H1 (cell line): ENCODE results near the gene TDRD3. TPM values are rescaled to one million over a fixed set of nuclear protein-coding genes. Genes with fewer than 3 reads are reported as not detected.

Experiments
- CTCF ChIA-PET: fragments of 300-600 bp; sonication (Branson Sonifier 250); formaldehyde crosslinking; loops from one replicate; lab custom pipeline; 2021; ENCODE audit not compliant: partially characterized antibody; lab: Charles Lee
- POLR2A ChIA-PET: fragments of 300-600 bp; sonication (Branson Sonifier 250); formaldehyde crosslinking; loops from one replicate; lab custom pipeline; 2021; ENCODE audit warnings: inconsistent platforms; ENCODE audit not compliant: partially characterized antibody; lab: Charles Lee
- DNase-seq, 2 experiments: peaks; one replicate each; pipeline versions ENCODE4 v3.0.0 to v3.0.0-alpha.2; 2010 to 2022; ENCODE audit warnings: low spot score in 2 of 2, low read depth in 1 of 2, mixed read lengths in 1 of 2
- FAIRE-seq: peaks from 2 replicates; lab custom pipeline; 2011; peaks lifted over from hg19 to GRCh38; lab: Jason Lieb, UNC
- H2AFZ ChIP-seq: 2 replicates; pipeline ENCODE4 v1.8.1; 2012; ENCODE audit warnings: low read length, inconsistent platforms
- H2AK5ac ChIP-seq: 2 replicates; pipeline ENCODE4 v1.6.1; 2013; ENCODE audit warnings: low read depth, low read length
- H2BK120ac ChIP-seq: replicated peaks from 2 replicates; pipeline ENCODE3; 2013; ENCODE audit warnings: low read depth, low read length, inconsistent platforms
- H2BK12ac ChIP-seq: 2 replicates; pipeline ENCODE4 v1.6.1; 2013; ENCODE audit warnings: low read depth, low read length
- H2BK15ac ChIP-seq: 2 replicates; pipeline ENCODE4 v1.6.1; 2013; ENCODE audit warnings: low read length
- H2BK20ac ChIP-seq: 2 replicates; pipeline ENCODE4 v1.6.1; 2013; ENCODE audit warnings: low read length
- H2BK5ac ChIP-seq: 2 replicates; pipeline ENCODE4 v1.6.1; 2013; ENCODE audit warnings: low read depth, low read length
- H3K14ac ChIP-seq: 2 replicates; pipeline ENCODE4 v1.6.1; 2013; ENCODE audit warnings: inconsistent platforms; ENCODE audit not compliant: insufficient read length
- H3K18ac ChIP-seq: 2 replicates; pipeline ENCODE4 v1.6.1; 2013; ENCODE audit warnings: low read length; ENCODE audit errors: extremely low read depth
- H3K23ac ChIP-seq: 2 replicates; pipeline ENCODE4 v1.6.1; 2013; ENCODE audit warnings: inconsistent platforms; ENCODE audit not compliant: insufficient read length
- H3K23me2 ChIP-seq: 2 replicates; pipeline ENCODE4 v1.6.1; 2013; ENCODE audit warnings: low read depth, low read length
- H3K27ac ChIP-seq: 2 replicates; pipeline ENCODE4 v1.6.1; 2011; ENCODE audit warnings: low read depth, low read length, inconsistent platforms
- H3K27me3 ChIP-seq, 4 experiments: replicated peaks in 1 of 4; 1 replicate in 1 of 4; 2 replicates in 3 of 4; pipeline versions ENCODE4 v1.6.1 to v1.8.1; 2011 to 2013; ENCODE audit warnings: low read length in 3 of 4, mild to moderate bottlenecking in 3 of 4, inconsistent platforms in 2 of 4, mixed read lengths in 2 of 4, moderate library complexity in 1 of 4; ENCODE audit not compliant: control insufficient read depth in 3 of 4, insufficient read depth in 3 of 4; ENCODE audit errors: extremely low read depth in 1 of 4
- H3K36me3 ChIP-seq, 4 experiments: 2 replicates each; pipeline versions ENCODE4 v1.6.1 to v1.8.1; 2011 to 2013; ENCODE audit warnings: mild to moderate bottlenecking in 4 of 4, low read length in 3 of 4, moderate library complexity in 2 of 4, control low read depth in 1 of 4, inconsistent platforms in 1 of 4; ENCODE audit not compliant: insufficient read depth in 4 of 4, control insufficient read depth in 2 of 4
- H3K4ac ChIP-seq: replicated peaks from 2 replicates; pipeline ENCODE3; 2013; ENCODE audit warnings: low read length, low read depth, mixed read lengths, inconsistent platforms; ENCODE audit not compliant: insufficient read length
- H3K4me1 ChIP-seq, 4 experiments: replicated peaks in 1 of 4; 1 replicate in 1 of 4; 2 replicates in 3 of 4; pipeline versions ENCODE4 v1.6.1 to v1.8.1; 2011 to 2013; ENCODE audit warnings: low read length in 3 of 4, inconsistent platforms in 2 of 4, mixed read lengths in 1 of 4; ENCODE audit not compliant: insufficient read depth in 4 of 4, control insufficient read depth in 3 of 4
- H3K4me2 ChIP-seq, 2 experiments: 2 replicates each; pipeline versions ENCODE4 v1.6.1 to v1.8.1; 2011 to 2013; ENCODE audit warnings: low read depth in 2 of 2, low read length in 2 of 2, control low read depth in 1 of 2, inconsistent platforms in 1 of 2, mild to moderate bottlenecking in 1 of 2; ENCODE audit not compliant: insufficient read depth in 1 of 2
- H3K4me3 ChIP-seq, 4 experiments: fragments of 200-600, 300-600 bp in 1 of 4; sonication (generic), shearing (Covaris generic), sonication (Bioruptor Twin) in 1 of 4; 2 replicates each; pipeline versions ENCODE4 v1.5.1 to v1.8.1; 2011 to 2016; ENCODE audit warnings: low read length in 4 of 4, low read depth in 3 of 4, control low read depth in 2 of 4, inconsistent platforms in 2 of 4, mild to moderate bottlenecking in 2 of 4, mixed read lengths in 1 of 4, moderate library complexity in 1 of 4; ENCODE audit not compliant: insufficient read depth in 2 of 4; ENCODE audit errors: extremely low read depth in 1 of 4
- H3K56ac ChIP-seq: replicated peaks from 2 replicates; pipeline ENCODE3; 2013; ENCODE audit warnings: low read depth, mild to moderate bottlenecking, mixed read lengths, low read length, inconsistent platforms; ENCODE audit not compliant: insufficient read length
- H3K79me1 ChIP-seq: 2 replicates; pipeline ENCODE4 v1.6.1; 2013; ENCODE audit warnings: low read depth, low read length, control low read depth
- H3K79me2 ChIP-seq, 2 experiments: 2 replicates each; pipeline versions ENCODE4 v1.6.1 to v1.8.1; 2012 to 2013; ENCODE audit warnings: low read length in 2 of 2, mild to moderate bottlenecking in 2 of 2, inconsistent platforms in 1 of 2; ENCODE audit not compliant: insufficient read depth in 2 of 2, control insufficient read depth in 1 of 2
- H3K9ac ChIP-seq, 4 experiments: replicated peaks in 1 of 4; 1 replicate in 1 of 4; 2 replicates in 3 of 4; pipeline versions ENCODE4 v1.6.1 to v1.8.1; 2011 to 2013; ENCODE audit warnings: low read depth in 3 of 4, low read length in 3 of 4, control low read depth in 2 of 4, mild to moderate bottlenecking in 2 of 4, moderate library complexity in 2 of 4, inconsistent platforms in 1 of 4; ENCODE audit errors: extremely low read depth in 1 of 4
- H3K9me3 ChIP-seq, 2 experiments: 2 replicates each; pipeline versions ENCODE4 v1.6.1 to v1.8.1; 2012 to 2013; ENCODE audit warnings: mild to moderate bottlenecking in 2 of 2, moderate library complexity in 2 of 2, control low read depth in 1 of 2, inconsistent platforms in 1 of 2, low read depth in 1 of 2, low read length in 1 of 2, mixed read lengths in 1 of 2; ENCODE audit not compliant: insufficient read depth in 2 of 2
- H4K20me1 ChIP-seq, 2 experiments: replicated peaks in 1 of 2; 2 replicates each; pipeline versions ENCODE3 to v1.8.1; 2011 to 2013; ENCODE audit warnings: inconsistent platforms in 2 of 2, low read length in 2 of 2, mild to moderate bottlenecking in 1 of 2; ENCODE audit not compliant: insufficient read depth in 2 of 2, control insufficient read depth in 1 of 2
- H4K5ac ChIP-seq: 2 replicates; pipeline ENCODE4 v1.6.1; 2013; ENCODE audit warnings: low read length, low read depth, mixed read lengths, inconsistent platforms; ENCODE audit not compliant: insufficient read length
- H4K8ac ChIP-seq: 2 replicates; pipeline ENCODE4 v1.8.0; 2013; ENCODE audit warnings: mild to moderate bottlenecking, moderate library complexity, low read length, inconsistent platforms; ENCODE audit not compliant: insufficient read depth; ENCODE audit errors: extremely low read depth
- H4K91ac ChIP-seq: replicated peaks from 2 replicates; pipeline ENCODE3; 2013; ENCODE audit warnings: low read length, mixed read lengths, inconsistent platforms; ENCODE audit not compliant: insufficient read length
- BACH1 ChIP-seq: IDR thresholded peaks from 2 replicates; pipeline ENCODE4 v1.6.1; 2012; ENCODE audit warnings: low read length, improper control_type of control experiment
- CREB1 ChIP-seq: IDR thresholded peaks from 2 replicates; pipeline ENCODE4 v1.6.1; 2012; ENCODE audit warnings: inconsistent platforms
- E2F6 ChIP-seq: IDR thresholded peaks from 2 replicates; pipeline ENCODE4 v1.6.1; 2012; ENCODE audit warnings: inconsistent platforms
- HDAC2 ChIP-seq, 2 experiments: fragments of 300-600 bp in 1 of 2; sonication (generic) in 1 of 2; IDR thresholded peaks; 2 replicates each; pipeline ENCODE4 v1.6.1; 2011 to 2012; ENCODE audit warnings: low read depth in 2 of 2, low read length in 2 of 2, mild to moderate bottlenecking in 2 of 2, moderate library complexity in 2 of 2, borderline replicate concordance in 1 of 2, inconsistent platforms in 1 of 2
- JUND ChIP-seq: IDR thresholded peaks from 2 replicates; pipeline ENCODE4 v1.6.1; 2011; ENCODE audit warnings: mild to moderate bottlenecking, improper control_type of control experiment, low read length
- MAX ChIP-seq: IDR thresholded peaks from 2 replicates; pipeline ENCODE4 v1.6.1; 2012; ENCODE audit warnings: inconsistent platforms
- NANOG ChIP-seq: IDR thresholded peaks from 2 replicates; pipeline ENCODE4 v1.6.1; 2011; ENCODE audit warnings: low read length, low read depth, mild to moderate bottlenecking, inconsistent platforms; ENCODE audit not compliant: insufficient read depth, poor library complexity, severe bottlenecking
- POLR2AphosphoS5 ChIP-seq: IDR thresholded peaks from 2 replicates; pipeline ENCODE4 v1.6.1; 2011; ENCODE audit warnings: low read depth, low read length
- RFX5 ChIP-seq: IDR thresholded peaks from 2 replicates; pipeline ENCODE4 v1.6.1; 2011; ENCODE audit warnings: low read depth, low read length, improper control_type of control experiment, borderline replicate concordance
- RXRA ChIP-seq: IDR thresholded peaks from 2 replicates; pipeline ENCODE4 v1.6.1; 2011; ENCODE audit warnings: low read depth, mild to moderate bottlenecking, low read length, moderate library complexity; ENCODE audit not compliant: insufficient read depth
- SP2 ChIP-seq: IDR thresholded peaks from 2 replicates; pipeline ENCODE4 v1.6.1; 2012; ENCODE audit warnings: mild to moderate bottlenecking, low read length, inconsistent platforms
- SRF ChIP-seq: IDR thresholded peaks from 2 replicates; pipeline ENCODE4 v1.6.1; 2011; ENCODE audit warnings: mild to moderate bottlenecking, low read depth, low read length, moderate library complexity
- USF2 ChIP-seq: IDR thresholded peaks from 2 replicates; pipeline ENCODE4 v1.6.1; 2011; ENCODE audit warnings: low read length, improper control_type of control experiment
- whole genome bisulfite sequencing, 2 experiments: shearing (Covaris generic) in 1 of 2; methylation state at CpG; one replicate each; pipeline versions ENCODE4 v1.1.6 to v1.1.7; 2013 to 2015; ENCODE audit warnings: low lambda C conversion rate in 2 of 2, mixed read lengths in 2 of 2, inconsistent platforms in 1 of 2, low coverage in 1 of 2, missing lambda C conversion rate in 1 of 2; ENCODE audit not compliant: insufficient replicate concordance in 2 of 2, insufficient coverage in 1 of 2, insufficient read length in 1 of 2; ENCODE audit errors: extremely low coverage in 1 of 2, missing lambda C conversion rate in 1 of 2; 5-methylcytosine and 5-hydroxymethylcytosine counted together
- polyA plus RNA-seq, 7 experiments: library from polyadenylated mRNA; depleted of rRNA in 3 of 7; stranded (reverse) in 5 of 7; unstranded in 2 of 7; fragments of >200 nt in 5 of 7; fragments of 200-250 nt in 2 of 7; gene quantifications; 1 replicate in 5 of 7; 2 replicates in 1 of 7; 4 replicates in 1 of 7; pipeline versions ENCODE4 v1.2.1 to v1.2.3, GENCODE V29; 2011 to 2013; ENCODE audit warnings: missing spikeins in 2 of 7, mixed read lengths in 2 of 7
- total RNA-seq: library from RNA; stranded (reverse); fragmentation: NEBNext Ultra II Directional; extraction: Animal tissue kit (Norgen Biotek cat#: 25700); gene quantifications from 2 replicates; pipeline ENCODE4 v1.2.1, GENCODE V29; 2021

TDRD3 gene
- total and polyA plus RNA-seq, 2 of the 8 experiments (the other 6 are each of a cell fraction or from before 2014, with no cell fraction given) = 2.5 to 14.7 TPM

GRCh38 chr13:60608954-60609353 lies 211.9 kb downstream of the TDRD3 start:
- FAIRE-seq (no peak), DNase-seq (no peak)
- H4K5ac ChIP-seq = no peak overlapping the region
- H2AFZ ChIP-seq = peak overlapping the region; percentile 91; the same call in 1 of the 2 replicates
- H3K36me3 ChIP-seq = no peaks in the 10 kb centered on the region
- no peak overlapping the region for H3K23ac ChIP-seq
- H4K91ac ChIP-seq = no peak overlapping the region
- H3K27me3 ChIP-seq = no peaks in the 10 kb centered on the region
- H2BK20ac ChIP-seq = no peak overlapping the region
- no peak overlapping the region for H2BK120ac ChIP-seq
- H3K4me2 ChIP-seq = no peak overlapping the region
- no peaks in the 10 kb centered on the region for H3K23me2 ChIP-seq
- CTCF ChIA-PET = interaction anchor here (0.7 to 1.7 kb wide), 7 partner anchors 9 to 160 kb away, joined by 3 to 6 read pairs (median 3); no protein-coding TSS in a partner anchor
- no peaks in the 10 kb centered on the region for H3K9me3 ChIP-seq
- no peak overlapping the region for H3K27ac ChIP-seq
- no peak overlapping the region for H2BK15ac ChIP-seq
- no peak overlapping the region for H3K18ac ChIP-seq
- H2AK5ac ChIP-seq = no peak overlapping the region
- H3K79me1 ChIP-seq = no peaks in the 10 kb centered on the region
- H4K8ac ChIP-seq = no peak overlapping the region
- H3K4me1 ChIP-seq = no peaks in the 10 kb centered on the region
- no peak overlapping the region for H2BK5ac ChIP-seq
- H3K14ac ChIP-seq = no peak overlapping the region
- no peak overlapping the region for H3K56ac ChIP-seq
- no peak overlapping the region for H3K9ac ChIP-seq
- 93% methylated on average over 4 of the region's 4 CpGs; no CpG with 5 or more reads in 1 of the 2 experiments for WGBS, 2 experiments
- H3K79me2 ChIP-seq = no peaks in the 10 kb centered on the region
- POLR2A ChIA-PET = no interaction called here
- H3K4me3 ChIP-seq = no peak overlapping the region
- H4K20me1 ChIP-seq = no peaks in the 10 kb centered on the region
- no peak overlapping the region for H2BK12ac ChIP-seq
- no peak overlapping the region for H3K4ac ChIP-seq
- TF ChIP-seq NANOG = no peak
- no peak for TF ChIP-seq HDAC2 (IDR thresholded peaks at IDR 0.05; ENCODE audit: borderline replicate concordance in 1 of 2, low read depth in 2 of 2, low read length in 2 of 2)
- TF ChIP-seq CREB1 = no peak
- TF ChIP-seq RFX5 = no peak
- no peak for TF ChIP-seq SRF
- no peak for TF ChIP-seq MAX
- TF ChIP-seq BACH1 = no peak
- no peak for TF ChIP-seq POLR2AphosphoS5
- TF ChIP-seq JUND = no peak
- TF ChIP-seq E2F6 = no peak
- no peak for TF ChIP-seq RXRA
- no peak for TF ChIP-seq USF2
- no peak for TF ChIP-seq SP2
